ENCODE measurements around the gene APOBEC3B. TPM values are rescaled to one million over a fixed set of nuclear protein-coding genes. Genes with fewer than 3 reads are reported as not detected.

APOBEC3B gene
- total RNA-seq (1 to 10 TPM in 2 of 5 donors, not detected in 3; 1.1 to 4.8 TPM), polyA plus RNA-seq (1 to 10 TPM; 1.7 to 8.7 (median 3.8) TPM)
- long read RNA-seq, donor 1, partial matches to known transcripts, result 0 of 1 reads
- long read RNA-seq, donor 1, other reads (novel, unspliced or antisense), result 0 of 1 reads
- long read RNA-seq, donor 2, result 0 reads
- long read RNA-seq, donor 3, result 0 reads
- long read RNA-seq, donor 4, result 0 reads
- long read RNA-seq, donor 5, partial matches to known transcripts, result 0 of 3 reads
- long read RNA-seq, donor 5, other reads (novel, unspliced or antisense), result 0 of 3 reads
- long read RNA-seq, donor 6, transcript APOBEC3B-201 (8 exons, 1,533 nt), result major isoform, 5 of 10 reads
- long read RNA-seq, donor 6, partial matches to known transcripts, result 5 of 10 reads
- long read RNA-seq, donor 6, other reads (novel, unspliced or antisense), result 0 of 10 reads
- long read RNA-seq, donor 7, partial matches to known transcripts, result 0 of 2 reads
- long read RNA-seq, donor 7, other reads (novel, unspliced or antisense), result 0 of 2 reads
- long read RNA-seq, donor 8, result 0 reads
- long read RNA-seq, donor 9, partial matches to known transcripts, result 0 of 1 reads
- long read RNA-seq, donor 9, other reads (novel, unspliced or antisense), result 0 of 1 reads
- long read RNA-seq, donor 10, result 0 reads

GRCh38 chr22:38981992-38982927 lies at the start of gene APOBEC3B:
Gene APOBEC3B, plus strand, starts transcription at chr22:38982347. Its CDS starts 107 bp downstream, at chr22:38982454.
- Histone ChIP-seq H3K4me1 (peaks cover 0 to 32% (median 16%) of the 10 kb centered on the region in 4 donors), H3K36me3 (no peaks in the 10 kb centered on the region), H3K9me3 (no peaks in the 10 kb centered on the region), H3K4me3 (peak within 1 kb of the TSS in 3 of 4 donors; percentile 40 to 53 (median 43)), H3K27ac (peak within 1 kb of the TSS in 4 of 5 donors; percentile 33 to 84 (median 68)), H3K27me3 (no peaks in the 10 kb centered on the region)
- DNase-seq, result peak; percentile 87 to 94
- intact Hi-C loops (cut with DNase I; ENCODE audit: low total_unique reads), result no loop called here
- TF ChIP-seq EP300 (IDR thresholded peaks at IDR 0.05) (no peak), POLR2AphosphoS5 (IDR thresholded peaks at IDR 0.05) (peak in 2 of 3 donors; percentile 42 to 82), POLR2A (IDR thresholded peaks at IDR 0.05) (no peak), CTCF (IDR thresholded peaks at IDR 0.05) (no peak)
- WGBS, 5 donors, result 7 to 12% (median 10%) methylated on average over 15 to 16 of the region's 16 CpGs; no CpG with 5 or more reads in 1 of the 5 donors

- Histone ChIP-seq H3K4me1 (peaks cover 0 to 26% (median 10%) of the 10 kb centered on the region in 4 donors), H3K27ac (peak overlapping the region in 3 of 5 donors; percentile 5 to 54 (median 41)), H3K9me3 (no peaks in the 10 kb centered on the region), H3K36me3 (no peaks in the 10 kb centered on the region), H3K4me3 (no peak overlapping the region), H3K27me3 (no peaks in the 10 kb centered on the region)
- intact Hi-C loops (cut with DNase I; ENCODE audit: low total_unique reads), result no loop called here
- peak; percentile 94 to 100 for DNase-seq
- TF ChIP-seq POLR2A (IDR thresholded peaks at IDR 0.05) (no peak), EP300 (IDR thresholded peaks at IDR 0.05) (no peak), POLR2AphosphoS5 (IDR thresholded peaks at IDR 0.05) (peak in 2 of 3 donors; percentile 71 to 96), CTCF (IDR thresholded peaks at IDR 0.05) (no peak)
- whole genome bisulfite sequencing, 5 donors, result 28 to 47% (median 33%) methylated on average over 7 to 8 of the region's 8 CpGs
These were observed 47.1 kb upstream of the APOBEC3B start for GRCh38 chr22:38935023-38935422.

GRCh38 chr22:38935616-38936015 lies 46.5 kb upstream of the APOBEC3B start:
- H3K27me3 ChIP-seq, result no peaks in the 10 kb centered on the region
- 83 to 93% (median 91%) methylated on average over 13 of the region's 13 CpGs for WGBS, 5 donors
- H3K36me3 ChIP-seq, result no peaks in the 10 kb centered on the region
- H3K9me3 ChIP-seq, result no peaks in the 10 kb centered on the region
- H3K4me3 ChIP-seq, result no peak overlapping the region
- TF ChIP-seq POLR2AphosphoS5 (IDR thresholded peaks at IDR 0.05), result no peak
- TF ChIP-seq CTCF (IDR thresholded peaks at IDR 0.05), result no peak
- no peak for TF ChIP-seq EP300 (IDR thresholded peaks at IDR 0.05)
- no peak for TF ChIP-seq POLR2A (IDR thresholded peaks at IDR 0.05)
- H3K4me1 ChIP-seq, result peaks cover 0 to 26% (median 10%) of the 10 kb centered on the region in 4 donors
- peak overlapping the region in 4 of 5 donors; percentile 5 to 54 (median 38) for H3K27ac ChIP-seq
- no peak for DNase-seq
- intact Hi-C loops (cut with DNase I; ENCODE audit: low total_unique reads), result no loop called here

- 76 to 86% (median 79%) methylated on average over 16 to 17 of the region's 17 CpGs for WGBS, 5 donors
- H3K27me3 ChIP-seq, result no peaks in the 10 kb centered on the region
- H3K36me3 ChIP-seq, result no peaks in the 10 kb centered on the region
- no peak overlapping the region for H3K27ac ChIP-seq
- H3K4me3 ChIP-seq, result no peak overlapping the region
- H3K4me1 ChIP-seq, result peaks cover 0 to 26% (median 10%) of the 10 kb centered on the region in 4 donors
- intact Hi-C loops (cut with DNase I; ENCODE audit: low total_unique reads), result no loop called here
- no peak for DNase-seq
- no peaks in the 10 kb centered on the region for H3K9me3 ChIP-seq
- TF ChIP-seq POLR2A (IDR thresholded peaks at IDR 0.05), result no peak
- TF ChIP-seq EP300 (IDR thresholded peaks at IDR 0.05), result no peak
- TF ChIP-seq CTCF (IDR thresholded peaks at IDR 0.05), result no peak
- TF ChIP-seq POLR2AphosphoS5 (IDR thresholded peaks at IDR 0.05), result no peak
These were observed 45.6 kb upstream of the APOBEC3B start for GRCh38 chr22:38936562-38936961.

Data from stomach (tissue), 19 donors.